HUDEP-2 (cell line): Measurements from ENCODE around the gene ARL2BP.
"Not testable (repeated sequence)": the region's sequence is repeated elsewhere in the genome, so short reads cannot be mapped to it uniquely, and the experiment has no call there.

Experiments
- DNase-seq, 76 experiments: peaks; one replicate each; lab custom pipeline; 2025; ENCODE audit not compliant: unreplicated experiment in 76 of 76; lab: John Stamatoyannopoulos, UW

ARL2BP gene

DNA sequence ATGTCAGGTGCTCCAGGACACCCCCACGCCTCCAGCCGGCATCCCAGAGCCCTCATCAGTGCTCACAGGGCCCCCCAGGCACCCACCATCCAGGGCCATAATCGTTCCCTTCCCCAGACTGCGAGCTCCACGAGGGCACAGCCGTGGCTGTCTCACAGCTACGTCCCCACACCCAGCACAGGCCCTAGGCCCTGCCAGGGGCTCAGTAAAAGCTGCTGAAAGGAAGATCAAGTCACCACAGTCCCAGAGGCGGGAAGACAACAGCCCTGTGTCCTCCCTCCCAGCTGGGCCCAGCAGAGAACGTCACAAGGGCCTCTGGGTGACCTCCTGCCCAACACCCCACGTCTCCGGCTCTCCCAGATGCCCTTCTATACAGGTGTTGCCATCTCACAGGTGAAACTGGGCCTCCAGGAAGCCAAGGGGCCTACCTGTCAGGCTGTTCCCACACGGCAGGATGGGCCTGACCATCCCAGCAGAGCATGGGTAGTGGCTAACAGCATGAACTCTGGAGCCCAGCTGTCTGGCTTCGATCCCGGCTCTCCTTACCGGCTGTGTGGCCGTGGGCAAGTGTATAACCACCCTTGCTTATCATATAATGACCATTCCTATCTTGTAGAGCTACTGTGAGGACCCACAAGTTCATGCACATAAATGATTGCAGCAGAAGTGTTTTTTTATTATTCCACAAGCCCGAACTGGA is 17.9 kb downstream of the ARL2BP start:
- DNase-seq: peak in 3 of 76 experiments; percentile 10 to 30 (median 19)

DNA sequence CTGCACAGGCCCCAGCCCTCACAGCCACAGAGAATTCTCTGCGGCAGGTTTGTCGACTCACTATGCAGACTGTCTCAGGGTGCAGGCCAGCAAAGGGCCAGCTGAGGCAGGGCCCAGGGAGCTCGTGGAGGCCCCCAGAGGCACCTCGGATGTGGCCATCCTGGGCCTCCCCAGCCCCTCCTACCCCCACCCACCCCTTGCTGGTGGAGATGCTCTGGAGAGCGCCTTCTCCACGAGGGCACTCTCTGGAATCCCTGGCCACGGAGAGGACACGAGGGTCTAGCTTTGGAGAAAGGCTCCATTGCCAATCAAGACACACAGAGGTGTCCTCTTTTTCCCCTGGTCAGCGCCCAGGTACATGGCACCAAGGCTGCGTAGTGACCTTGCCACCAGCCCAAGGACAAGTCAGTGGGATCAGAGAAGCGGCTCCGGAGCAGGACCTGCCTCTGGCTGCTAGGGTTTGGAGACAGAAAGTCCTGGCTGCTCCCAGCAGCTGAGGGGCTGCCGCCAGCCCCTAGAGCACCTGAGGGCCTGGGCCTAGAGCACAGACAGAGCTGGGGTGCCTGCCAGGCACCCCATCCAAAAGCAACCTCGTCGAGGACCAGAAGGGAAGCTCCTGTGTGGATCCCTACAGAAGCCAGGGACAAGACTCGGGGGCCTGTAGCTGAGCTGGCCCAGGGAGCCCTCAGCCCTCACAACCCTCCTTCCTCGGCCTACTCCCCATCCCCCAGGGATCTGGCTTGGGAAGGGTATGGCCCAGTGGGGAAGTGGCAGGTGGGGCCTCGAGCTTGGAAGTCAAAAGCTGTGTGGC is 18.7 kb downstream of the ARL2BP start:
- DNase-seq: no peak

DNA sequence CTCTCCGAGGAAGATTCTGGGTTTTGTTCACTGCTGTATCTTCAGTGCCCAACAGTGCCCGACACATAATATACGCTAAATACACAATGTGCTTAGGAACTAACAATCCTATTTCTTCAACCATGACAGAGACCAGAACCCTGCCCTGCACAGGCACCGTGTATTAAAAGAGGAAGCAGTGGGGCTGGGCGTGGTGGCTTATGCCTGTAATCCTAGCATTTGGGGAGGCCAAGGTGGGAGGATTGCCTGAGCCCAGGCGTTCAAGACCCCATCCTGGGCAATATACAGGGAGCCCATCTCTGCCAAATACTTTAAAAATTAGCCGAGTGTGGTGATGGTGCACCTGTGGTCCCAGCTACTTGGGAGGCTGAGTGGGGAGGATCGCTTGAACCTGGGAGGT is 19.3 kb downstream of the ARL2BP start:
- peak in 3 of 76 experiments; percentile 4 to 8 (median 5) for DNase-seq

DNA sequence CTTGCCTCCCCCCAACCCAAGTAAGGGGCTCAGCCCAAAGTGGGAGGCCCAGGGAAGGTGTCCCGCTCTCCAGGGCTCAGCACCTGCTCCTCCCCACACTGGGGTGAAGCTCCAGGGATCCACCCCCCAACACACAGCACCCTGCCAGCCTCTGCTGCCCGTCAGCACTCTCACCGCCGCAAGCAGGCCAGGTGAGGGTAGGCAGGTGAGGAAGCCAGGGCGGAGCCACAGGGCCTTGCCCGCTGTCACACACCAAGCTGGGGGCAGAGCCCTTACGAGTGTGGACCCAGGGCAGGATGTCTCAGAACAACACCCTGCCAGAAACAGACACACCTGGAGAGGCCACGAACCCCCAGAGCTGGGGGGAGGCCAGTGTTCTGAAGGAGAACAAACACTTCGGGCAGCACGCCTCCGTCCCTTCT is 19.9 kb downstream of the ARL2BP start:
- DNase-seq: no peak

DNA sequence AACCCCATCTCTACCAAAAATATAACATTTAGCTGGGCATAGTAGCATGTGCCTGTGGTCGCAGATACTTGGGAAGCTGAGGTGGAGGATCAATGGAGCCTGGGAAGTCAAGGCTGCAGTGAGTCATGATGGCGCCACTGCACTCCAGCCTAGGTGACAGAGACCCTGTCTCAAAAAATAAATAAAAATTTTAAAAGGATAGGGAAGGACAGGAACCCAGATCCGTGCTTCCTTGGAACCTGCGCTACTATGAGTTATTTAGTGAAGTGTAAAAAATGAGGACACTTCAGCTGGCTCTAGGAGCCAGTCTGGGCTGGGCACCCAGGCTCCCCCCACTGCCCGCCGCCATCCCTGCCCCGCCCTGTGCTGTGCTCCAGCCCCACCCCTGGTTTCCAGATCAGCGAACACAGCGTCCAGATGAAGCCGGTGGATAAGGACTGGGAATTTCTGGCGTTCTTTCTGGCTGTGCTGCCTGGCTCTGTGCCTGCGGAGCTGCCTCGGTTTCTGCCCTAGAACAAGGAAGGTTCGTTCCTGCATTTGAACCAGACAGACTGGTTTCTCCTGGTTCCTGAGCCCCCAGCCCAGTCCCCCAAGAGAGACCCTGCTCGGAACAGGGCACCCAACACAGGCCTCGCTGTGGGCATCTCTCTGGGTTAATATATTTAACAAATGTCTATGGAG is 20.9 kb downstream of the ARL2BP start:
- DNase-seq: peak in 19 of 76 experiments; percentile 8 to 45 (median 26)

DNA sequence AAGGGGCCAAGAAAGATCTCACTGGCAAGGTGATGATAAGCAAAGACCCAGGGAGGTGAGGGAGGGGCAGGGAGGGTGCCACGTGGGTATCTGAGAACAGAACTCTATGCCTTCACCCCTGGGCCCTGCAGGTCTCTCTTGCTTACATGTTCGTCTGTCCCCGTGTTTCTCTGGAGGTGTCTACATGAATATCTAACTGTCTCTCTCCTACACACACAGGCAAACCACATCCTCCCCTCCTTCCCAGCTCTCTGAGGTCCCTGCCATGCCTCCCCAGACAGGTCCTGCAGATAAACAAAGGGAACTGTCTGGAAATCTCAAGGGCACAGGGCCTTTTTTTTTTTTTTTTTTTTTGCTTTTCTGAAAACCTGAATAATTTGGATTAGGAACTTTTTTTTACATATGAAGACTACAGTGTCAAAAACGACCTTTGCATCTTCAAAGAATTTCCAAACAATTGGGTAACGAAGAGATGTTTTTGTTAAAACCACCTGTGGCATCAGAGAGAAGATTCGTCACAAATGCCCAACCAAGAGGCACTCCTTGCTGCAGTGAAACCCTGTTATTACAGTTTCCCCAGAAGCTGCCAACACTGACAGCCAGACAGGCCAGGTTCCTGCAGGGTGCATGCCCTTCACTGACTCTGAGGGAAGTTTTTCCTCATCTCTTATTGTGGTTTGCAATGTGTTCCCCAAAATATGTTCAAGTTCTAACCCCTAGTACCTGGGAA is 21.6 kb downstream of the ARL2BP start:
- peak in 17 of 76 experiments; percentile 6 to 31 (median 17) for DNase-seq

DNA sequence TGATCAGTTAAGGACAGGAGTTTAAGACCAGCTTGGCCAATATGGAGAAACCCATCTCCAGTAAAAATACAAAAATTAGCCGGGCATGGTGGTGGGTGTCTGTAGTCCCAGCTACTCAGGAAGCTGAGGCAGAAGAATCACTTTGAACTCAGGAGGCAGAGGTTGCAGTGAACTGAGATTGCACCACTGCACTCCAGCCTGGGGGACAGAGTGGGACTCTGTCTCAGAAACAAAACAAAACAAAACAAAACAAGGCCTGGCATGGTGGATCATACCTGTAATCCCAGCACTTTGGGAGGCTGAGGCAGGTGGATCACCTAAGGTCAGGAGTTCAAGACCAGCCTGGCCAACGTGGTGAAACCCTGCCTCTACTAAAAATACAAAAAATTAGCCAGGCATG is 22.3 kb downstream of the ARL2BP start:
- DNase-seq: not testable (repeated sequence)

DNA sequence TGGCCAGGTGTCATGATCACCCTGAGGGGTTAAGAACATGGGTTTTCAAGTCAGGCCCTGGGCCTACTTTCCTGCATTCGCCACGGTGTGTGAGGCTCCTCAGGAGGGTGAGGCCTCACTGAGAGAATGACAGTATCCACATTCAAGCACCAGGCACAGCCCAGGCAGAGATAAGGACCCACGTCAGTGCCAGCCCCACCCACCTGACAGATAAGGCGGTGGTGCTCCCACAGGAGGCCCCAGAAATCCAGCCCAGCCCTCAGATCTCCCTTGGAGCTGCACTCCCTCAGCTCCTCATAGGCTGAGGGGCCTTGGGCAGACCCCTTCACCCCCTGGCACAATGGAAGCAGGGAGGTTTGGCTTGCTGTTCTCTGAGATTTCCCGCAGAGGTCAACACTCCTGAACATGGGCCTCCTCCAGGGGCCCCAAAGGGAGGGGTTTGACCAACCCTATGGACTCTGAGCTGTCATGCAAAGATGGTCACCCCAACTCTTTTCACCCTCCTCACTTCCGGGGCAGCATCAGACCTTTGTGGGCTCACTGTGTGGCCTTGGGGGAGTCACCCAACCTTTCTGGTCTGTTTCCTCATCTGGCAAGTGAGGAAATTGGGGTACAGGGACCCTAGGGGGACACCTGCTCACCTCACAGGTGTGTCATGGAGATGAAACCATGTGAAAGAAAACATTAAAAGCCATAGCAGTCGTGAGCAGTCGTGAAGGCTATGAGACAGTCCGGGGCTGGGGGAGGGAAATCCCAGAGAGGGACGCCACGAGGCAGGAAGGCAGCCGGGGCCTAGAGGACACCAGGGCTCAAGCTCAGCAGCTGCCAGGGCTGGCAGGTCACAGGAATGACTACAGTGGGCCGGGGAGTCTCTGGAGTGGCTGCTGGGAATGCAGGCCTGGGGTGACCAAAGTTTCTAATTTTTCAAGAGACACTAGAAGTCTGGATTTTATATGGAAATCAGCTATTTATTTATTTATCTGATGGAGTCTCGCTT is 24.0 kb downstream of the ARL2BP start:
- peak in 75 of 76 experiments; percentile 37 to 93 (median 81) for DNase-seq

DNA sequence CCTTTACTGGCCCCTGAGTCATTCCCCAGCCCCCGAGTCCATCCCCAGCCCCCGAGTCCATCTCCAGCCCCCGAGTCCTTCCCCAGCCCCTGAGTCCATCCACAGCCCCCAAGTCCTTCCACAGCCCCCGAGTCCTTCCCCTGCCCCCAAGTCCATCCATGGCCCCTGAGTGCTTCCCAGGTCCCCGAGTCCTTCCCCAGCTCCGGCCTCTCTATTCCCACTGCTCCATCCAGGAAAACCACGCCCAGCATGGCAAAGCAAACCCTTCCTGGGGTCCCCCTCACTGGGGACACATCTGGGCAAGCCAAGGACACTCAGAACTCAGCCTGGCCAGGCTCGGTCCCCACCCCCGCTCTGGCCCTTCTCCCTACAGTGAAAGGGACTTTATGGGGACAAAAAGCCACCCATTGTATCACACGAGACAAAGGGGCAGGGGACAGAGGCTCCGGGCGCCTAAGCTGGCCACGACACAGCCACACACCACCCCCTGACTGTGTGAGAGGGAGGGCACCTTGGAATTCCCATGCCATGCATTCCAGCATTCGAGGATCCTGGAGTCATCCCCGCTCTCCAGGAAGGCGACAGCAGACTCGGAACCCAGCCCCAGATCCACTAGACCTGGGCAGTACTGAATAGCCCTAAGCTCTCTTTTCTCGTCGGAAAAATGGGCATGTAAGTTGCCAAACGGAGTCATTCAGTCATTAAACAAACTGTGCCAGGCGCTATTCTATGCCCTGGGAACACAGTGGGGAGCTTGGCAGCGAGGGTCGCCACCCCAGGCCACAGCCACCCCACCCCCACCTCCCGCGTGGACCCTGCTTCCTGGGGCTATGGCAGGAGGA is 25.4 kb downstream of the ARL2BP start:
- DNase-seq: no peak

DNA sequence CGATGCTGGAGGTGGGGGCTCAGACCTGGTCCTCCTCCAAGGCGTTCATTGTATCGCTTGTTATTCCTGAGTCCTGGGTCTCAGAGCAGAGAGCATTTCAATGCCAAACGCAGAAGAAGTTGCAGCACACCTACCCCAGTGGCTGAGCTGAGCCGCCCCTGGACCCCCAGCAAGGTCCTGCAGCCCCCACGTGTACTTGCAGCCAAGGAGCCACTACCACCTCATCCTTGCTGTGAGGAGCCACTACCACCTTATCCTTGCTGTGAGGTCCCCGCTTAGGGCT is 25.9 kb downstream of the ARL2BP start:
- no peak for DNase-seq

DNA sequence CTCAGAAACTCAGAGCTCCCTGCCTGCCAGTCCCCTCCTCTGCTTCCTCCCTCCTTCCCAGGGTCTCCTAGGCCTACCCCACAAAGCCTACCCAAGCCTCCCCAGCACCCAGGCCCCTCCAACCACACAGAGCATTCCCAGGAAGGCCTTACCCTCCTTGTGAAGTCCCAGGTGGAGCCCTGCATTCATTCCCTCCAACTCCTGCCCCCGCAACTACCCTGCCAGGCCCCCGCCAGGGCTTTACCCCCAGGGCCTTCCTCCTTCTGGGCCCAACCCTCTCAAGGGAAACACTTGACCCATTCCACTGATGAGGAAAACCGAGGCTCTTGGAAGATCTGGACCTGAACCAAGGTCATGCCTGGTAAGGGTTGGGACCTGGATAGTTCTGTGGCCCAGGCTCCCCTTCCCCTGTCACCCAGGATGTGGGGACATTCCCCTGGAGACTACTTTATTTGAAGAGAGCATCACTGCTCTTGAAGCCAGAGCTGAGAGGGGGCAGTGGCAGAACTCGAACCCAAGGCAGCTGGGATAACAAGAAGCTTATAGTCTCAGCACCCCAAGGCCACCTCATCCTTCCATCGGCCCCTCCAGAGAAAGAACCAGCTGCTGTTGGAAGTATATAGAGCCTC is 26.9 kb downstream of the ARL2BP start:
- DNase-seq: no peak

DNA sequence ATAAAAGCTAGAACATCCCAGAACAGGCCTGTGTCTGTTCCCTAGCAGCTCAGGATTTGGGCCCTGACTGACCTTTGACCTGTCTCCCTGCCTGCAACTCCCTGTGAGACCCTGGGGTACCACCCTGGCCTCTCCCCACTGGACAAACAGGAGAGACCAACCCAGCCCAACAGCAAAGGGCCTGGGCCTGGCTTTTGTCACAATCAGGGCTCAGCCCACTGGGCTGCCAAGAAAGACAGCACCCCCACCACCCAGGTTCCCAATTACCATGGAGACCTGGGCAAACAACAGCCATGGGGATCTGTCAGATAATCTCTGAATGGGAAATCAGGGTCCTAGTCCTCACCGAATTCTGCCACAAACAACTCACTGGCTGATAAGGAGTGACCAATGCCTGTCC is 28.3 kb downstream of the ARL2BP start:
- DNase-seq: no peak

DNA sequence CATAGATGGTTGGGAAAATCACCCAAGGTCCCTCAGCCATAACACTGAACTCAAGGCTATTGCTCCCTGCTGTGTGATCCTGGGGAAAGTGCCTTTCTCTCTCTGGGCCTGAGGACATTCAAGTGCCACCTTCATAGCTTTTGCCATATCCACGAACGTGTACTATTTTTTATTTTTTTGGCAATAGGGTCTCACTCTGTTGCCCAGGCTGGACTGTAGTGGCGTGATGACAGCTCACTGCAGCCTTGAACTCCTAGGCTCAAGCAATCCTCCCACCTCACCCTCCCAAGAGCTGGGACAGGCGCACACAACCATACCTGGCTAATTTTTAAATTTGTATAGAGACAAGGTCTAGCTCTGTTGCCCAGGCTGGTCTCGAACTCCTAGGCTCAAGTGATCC is 28.8 kb downstream of the ARL2BP start:
- no peak for DNase-seq

DNA sequence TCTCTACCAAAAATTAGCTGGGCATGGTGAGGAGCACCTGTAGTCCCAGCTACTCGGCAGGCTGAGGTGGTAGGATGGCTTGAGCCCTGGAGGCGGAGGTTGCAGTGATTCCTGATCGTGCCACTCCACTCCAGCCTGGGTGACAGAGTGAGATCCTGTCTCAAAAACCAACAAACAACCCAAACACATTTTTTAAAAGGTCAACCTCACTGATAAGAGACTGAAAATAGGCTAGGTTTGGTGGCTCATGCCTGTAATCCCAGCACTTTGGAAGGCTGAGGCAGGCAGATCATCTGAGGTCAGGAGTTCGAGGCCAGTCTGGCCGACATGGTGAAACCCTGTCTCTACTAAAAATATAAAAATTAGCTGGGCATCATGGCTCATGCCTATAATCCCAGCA is 30.9 kb downstream of the ARL2BP start:
- DNase-seq: not testable (repeated sequence)

DNA sequence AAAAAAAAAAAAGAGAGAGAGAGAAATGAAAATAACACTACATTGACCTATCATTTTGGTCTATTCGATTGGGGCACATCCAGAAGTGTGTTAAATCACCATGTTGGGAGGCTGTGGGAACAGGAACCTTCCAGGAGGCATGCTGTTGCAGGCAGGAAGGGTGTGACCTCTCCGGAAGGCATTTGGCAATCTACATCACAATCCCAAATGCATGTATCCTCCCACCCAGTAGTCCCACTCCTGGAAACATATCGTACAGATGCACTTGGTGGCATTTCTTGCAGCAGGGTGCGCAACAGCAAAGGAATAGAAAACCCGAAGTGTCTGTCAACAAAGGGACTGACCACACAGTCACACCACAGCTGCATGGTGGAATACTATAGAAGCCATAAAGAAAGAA is 31.5 kb downstream of the ARL2BP start:
- DNase-seq: no peak

DNA sequence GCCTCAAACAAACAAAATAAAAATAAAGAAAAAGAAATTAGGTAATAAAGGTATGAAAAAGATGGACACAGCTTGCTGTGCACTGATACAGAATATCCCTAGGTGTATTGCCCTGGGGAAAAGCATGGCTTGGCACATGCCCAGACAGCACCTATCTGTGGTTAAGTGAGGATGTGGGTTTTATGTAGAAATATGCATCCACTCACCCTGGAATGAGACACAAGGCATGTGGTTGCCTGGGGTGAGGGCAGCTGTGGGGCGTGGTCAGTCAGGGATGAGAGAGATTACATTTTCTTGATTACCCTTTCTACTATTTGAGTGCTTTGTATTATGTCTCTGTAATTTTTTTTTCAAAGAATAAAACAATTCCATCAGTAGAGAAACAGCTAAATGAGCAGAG is 32.5 kb downstream of the ARL2BP start:
- peak in 28 of 76 experiments; percentile 6 to 45 (median 20) for DNase-seq

DNA sequence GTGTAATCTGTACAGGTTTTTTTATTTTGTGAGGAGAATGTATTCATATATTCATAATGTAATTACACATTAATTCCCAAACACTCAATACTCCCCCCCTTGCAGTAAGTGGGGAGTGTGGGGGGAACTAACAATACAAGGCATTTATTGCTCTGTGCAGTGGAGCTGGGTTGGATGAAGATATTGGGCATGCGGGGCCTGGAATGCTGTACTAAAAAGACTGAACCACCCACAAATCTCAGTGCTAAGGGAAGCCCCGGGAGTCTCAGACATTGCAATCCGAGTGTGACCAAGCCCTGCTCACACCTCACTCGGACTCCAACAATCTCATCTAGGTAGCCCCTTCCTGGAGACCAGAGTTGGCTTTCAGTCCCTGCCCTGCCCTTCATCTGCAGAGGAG is 33.4 kb downstream of the ARL2BP start:
- DNase-seq: no peak
